ENCODE results near the gene P2RX5. TPM values are rescaled to one million over a fixed set of nuclear protein-coding genes. Genes with fewer than 3 reads are reported as not detected.

The P2RX5 gene
- polyA plus RNA-seq, 5 donors, result 0.12 to 1.8 (median 0.24) TPM; not detected in 1

- no peak for DNase-seq
These were observed 68.9 kb downstream of the P2RX5 start for GRCh38 chr17:3626831-3627768.

Other genes with a start within 250 kb of the P2RX5 start
- gene SPATA22, start 224.3 kb downstream of the P2RX5 start, polyA plus RNA-seq (ENCODE audit: insufficient read depth in 1 of 5, insufficient read length in 5 of 5, low replicate concordance in 1 of 5), result 1 to 10 TPM in 1 of 5 donors, under 1 TPM in 1, not detected in 3; 0.43 to 1.1 TPM
- 10 to 100 TPM; 23.7 to 73.8 (median 65.8) TPM for gene ASPA, start 220.2 kb downstream of the P2RX5 start, polyA plus RNA-seq (ENCODE audit: insufficient read depth in 1 of 5, insufficient read length in 5 of 5, low replicate concordance in 1 of 5)
- 1 to 10 TPM; 1.3 to 4.0 (median 2.2) TPM for gene TRPV3, start 138.3 kb downstream of the P2RX5 start, polyA plus RNA-seq (ENCODE audit: insufficient read depth in 1 of 5, insufficient read length in 5 of 5, low replicate concordance in 1 of 5)
- 10 to 100 TPM in 2 of 5 donors, 1 to 10 TPM in 3; 7.6 to 10.7 (median 9.8) TPM for gene TRPV1, start 86.7 kb downstream of the P2RX5 start, polyA plus RNA-seq (ENCODE audit: insufficient read depth in 1 of 5, insufficient read length in 5 of 5, low replicate concordance in 1 of 5)
- gene SHPK, start 59.9 kb downstream of the P2RX5 start, polyA plus RNA-seq (ENCODE audit: insufficient read depth in 1 of 5, insufficient read length in 5 of 5, low replicate concordance in 1 of 5), result 10 to 100 TPM; 11.4 to 14.7 (median 13.3) TPM
- 10 to 100 TPM; 10.1 to 13.8 (median 12.1) TPM for gene CTNS, start 59.4 kb downstream of the P2RX5 start, polyA plus RNA-seq (ENCODE audit: insufficient read depth in 1 of 5, insufficient read length in 5 of 5, low replicate concordance in 1 of 5)
- 100 to 1,000 TPM in 1 of 5 donors, 10 to 100 TPM in 4; 61.0 to 110 (median 67.3) TPM for gene TAX1BP3, start 27.6 kb downstream of the P2RX5 start, polyA plus RNA-seq (ENCODE audit: insufficient read depth in 1 of 5, insufficient read length in 5 of 5, low replicate concordance in 1 of 5)
- 10 to 100 TPM; 17.8 to 30.8 (median 20.5) TPM for gene EMC6, start 27.3 kb downstream of the P2RX5 start, polyA plus RNA-seq (ENCODE audit: insufficient read depth in 1 of 5, insufficient read length in 5 of 5, low replicate concordance in 1 of 5)
- 1 to 10 TPM; 2.1 to 3.8 (median 2.5) TPM for gene HASPIN, start 27.7 kb upstream of the P2RX5 start, polyA plus RNA-seq (ENCODE audit: insufficient read depth in 1 of 5, insufficient read length in 5 of 5, low replicate concordance in 1 of 5)
- gene ITGAE, start 105.0 kb upstream of the P2RX5 start, polyA plus RNA-seq (ENCODE audit: insufficient read depth in 1 of 5, insufficient read length in 5 of 5, low replicate concordance in 1 of 5), result 10 to 100 TPM; 34.4 to 44.2 (median 40.8) TPM
- 100 to 1,000 TPM in 2 of 5 donors, 10 to 100 TPM in 3; 83.5 to 115 (median 98.5) TPM for gene NCBP3, start 150.1 kb upstream of the P2RX5 start, polyA plus RNA-seq (ENCODE audit: insufficient read depth in 1 of 5, insufficient read length in 5 of 5, low replicate concordance in 1 of 5)
- 1 to 10 TPM; 2.5 to 4.7 (median 3.3) TPM for gene CAMKK1, start 196.9 kb upstream of the P2RX5 start, polyA plus RNA-seq (ENCODE audit: insufficient read depth in 1 of 5, insufficient read length in 5 of 5, low replicate concordance in 1 of 5)
- gene P2RX1, start 220.3 kb upstream of the P2RX5 start, polyA plus RNA-seq (ENCODE audit: insufficient read depth in 1 of 5, insufficient read length in 5 of 5, low replicate concordance in 1 of 5), result 1 to 10 TPM; 1.3 to 2.6 (median 2.0) TPM